GM23338 (cell line): ENCODE measurements around the gene BHLHE41.

Experiments used
- CREB1 ChIP-seq: fragments of 250-450 bp; sonication (Bioruptor Pico); IDR thresholded peaks from 2 replicates; pipeline ENCODE4 v1.5.0; 2020; ENCODE audit warnings: low read depth, mild to moderate bottlenecking, moderate library complexity
- EZH2 ChIP-seq: fragments of 200-600 bp; sonication (generic); IDR thresholded peaks from one replicate; pipeline ENCODE4 v1.8.0; 2017; ENCODE audit warnings: antibody characterized with exemption, mild to moderate bottlenecking, low read depth; ENCODE audit not compliant: unreplicated experiment
- POLR2AphosphoS5 ChIP-seq: IDR thresholded peaks from 2 replicates; pipeline ENCODE4 v1.6.1; 2016; ENCODE audit warnings: antibody characterized with exemption, low read depth
- TF ChIP-seq, protein P1 (sequence below), 2 experiments: fragments of 200-600 bp in 1 of 2; sonication (generic) in 1 of 2; conservative IDR thresholded peaks; 2 replicates each; pipeline versions ENCODE4 v1.5.1 to v1.6.1; 2016 to 2017; ENCODE audit warnings: antibody characterized with exemption in 2 of 2, low read depth in 2 of 2, mild to moderate bottlenecking in 2 of 2, moderate library complexity in 1 of 2

- TF ChIP-seq EZH2: no peak
- TF ChIP-seq, protein P1, sequence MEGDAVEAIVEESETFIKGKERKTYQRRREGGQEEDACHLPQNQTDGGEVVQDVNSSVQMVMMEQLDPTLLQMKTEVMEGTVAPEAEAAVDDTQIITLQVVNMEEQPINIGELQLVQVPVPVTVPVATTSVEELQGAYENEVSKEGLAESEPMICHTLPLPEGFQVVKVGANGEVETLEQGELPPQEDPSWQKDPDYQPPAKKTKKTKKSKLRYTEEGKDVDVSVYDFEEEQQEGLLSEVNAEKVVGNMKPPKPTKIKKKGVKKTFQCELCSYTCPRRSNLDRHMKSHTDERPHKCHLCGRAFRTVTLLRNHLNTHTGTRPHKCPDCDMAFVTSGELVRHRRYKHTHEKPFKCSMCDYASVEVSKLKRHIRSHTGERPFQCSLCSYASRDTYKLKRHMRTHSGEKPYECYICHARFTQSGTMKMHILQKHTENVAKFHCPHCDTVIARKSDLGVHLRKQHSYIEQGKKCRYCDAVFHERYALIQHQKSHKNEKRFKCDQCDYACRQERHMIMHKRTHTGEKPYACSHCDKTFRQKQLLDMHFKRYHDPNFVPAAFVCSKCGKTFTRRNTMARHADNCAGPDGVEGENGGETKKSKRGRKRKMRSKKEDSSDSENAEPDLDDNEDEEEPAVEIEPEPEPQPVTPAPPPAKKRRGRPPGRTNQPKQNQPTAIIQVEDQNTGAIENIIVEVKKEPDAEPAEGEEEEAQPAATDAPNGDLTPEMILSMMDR (conservative IDR thresholded peaks at IDR 0.05; ENCODE audit: low read depth in 2 of 2): no peak
- no peak for TF ChIP-seq CREB1 (CRISPR knock-in tag)
- no peak for TF ChIP-seq POLR2AphosphoS5
Observed at GRCh38 chr12:26096036-26096435, 28.8 kb downstream of the BHLHE41 start.
